Upper lobe of left lung (tissue), 6 donors: ENCODE data around the gene SENP6. TPM values are rescaled to one million over a fixed set of nuclear protein-coding genes. Genes with fewer than 3 reads are reported as not detected.

Experiments used
- ATAC-seq, 2 donors: fragments of 200-7000 bp; cut with Tn5 transposase; one replicate each; pipeline ENCODE4 v1.9.1; 2022; ENCODE audit warnings: mild to moderate bottlenecking in 2 of 2, moderate library complexity in 2 of 2; ENCODE audit not compliant: low FRiP score in 2 of 2
- DNase-seq, 2 donors: peaks; one replicate each; pipeline ENCODE4 v3.0.0-alpha.2; 2019 to 2020
- H3K27ac ChIP-seq, 4 donors: fragments of 200-600 bp; sonication (generic); one replicate each; pipeline ENCODE4 v1.5.1; 2016 to 2019
- H3K27me3 ChIP-seq, 4 donors: fragments of 200-600 bp; sonication (generic); one replicate each; pipeline ENCODE4 v1.5.1; 2017 to 2019
- H3K36me3 ChIP-seq, 4 donors: fragments of 200-600 bp; sonication (generic); one replicate each; pipeline ENCODE4 v1.5.1; 2016 to 2019
- H3K4me1 ChIP-seq, 4 donors: fragments of 200-600 bp; sonication (generic); one replicate each; pipeline ENCODE4 v1.5.1; 2018 to 2019
- H3K4me3 ChIP-seq, 4 donors: fragments of 200-600 bp; sonication (generic); one replicate each; pipeline ENCODE4 v1.5.1; 2017 to 2019; ENCODE audit warnings: mild to moderate bottlenecking in 2 of 4, moderate library complexity in 1 of 4
- H3K9me3 ChIP-seq, 4 donors: fragments of 200-600 bp; sonication (generic); one replicate each; pipeline ENCODE4 v1.5.1; 2018 to 2019
- CTCF ChIP-seq, 6 experiments: fragments of 450-650 bp in 4 of 6; fragments of 200-600 bp in 2 of 6; sonication (generic) in 2 of 6; IDR thresholded peaks; one replicate each; pipeline ENCODE4 v1.5.1; 2016 to 2019; ENCODE audit warnings: antibody characterized with exemption in 6 of 6
- EP300 ChIP-seq, 4 donors: sonication (generic); formaldehyde crosslinking; IDR thresholded peaks; one replicate each; pipeline ENCODE4 v1.5.1; 2017; ENCODE audit warnings: antibody characterized with exemption in 4 of 4, control low read depth in 2 of 4
- POLR2A ChIP-seq, 4 donors: fragments of 450-650 bp; IDR thresholded peaks; one replicate each; pipeline ENCODE4 v1.5.1; 2016 to 2017; ENCODE audit warnings: antibody characterized with exemption in 4 of 4, mild to moderate bottlenecking in 2 of 4
- POLR2AphosphoS5 ChIP-seq, 2 donors: sonication (generic); formaldehyde crosslinking; IDR thresholded peaks; one replicate each; pipeline ENCODE4 v1.5.1; 2017; ENCODE audit warnings: antibody characterized with exemption in 2 of 2
- WGBS, 2 donors: methylation state at CpG; one replicate each; pipeline ENCODE4 v1.1.5; 2017 to 2018; 5-methylcytosine and 5-hydroxymethylcytosine counted together
- small RNA-seq, 4 donors: library from RNA; depleted of rRNA; stranded (forward); fragments of <200 nt; gene quantifications; one replicate each; pipeline ENCODE3, GENCODE V24; 2016
- total RNA-seq, 6 donors: library from RNA; depleted of rRNA in 4 of 6; stranded (reverse); fragments of >200 nt in 4 of 6; gene quantifications; one replicate each; pipeline versions ENCODE4 v1.1.0 to v1.2.1, GENCODE V29; 2016 to 2021
- donor health status: DM: no; HTN: no; CAD: no; lungs with moderate emphysema.
- donor health status: DM: no; HTN: yes; CAD: no; lungs with severe emphysema.

The SENP6 gene
- total RNA-seq, 6 donors from 2014 or later, result 56.4 to 199 (median 87.2) TPM

GRCh38 chr6:75760320-75760719, 158.6 kb downstream of the SENP6 start:
- Histone ChIP-seq H3K9me3 (no peaks in the 10 kb centered on the region), H3K4me1 (peaks cover 0 to 15% (median 11%) of the 10 kb centered on the region in 4 donors), H3K36me3 (no peaks in the 10 kb centered on the region), H3K27me3 (no peaks in the 10 kb centered on the region), H3K4me3 (no peak overlapping the region), H3K27ac (peak overlapping the region in 1 of 4 donors; percentile 23)
- 61 to 62% methylated on average over 1 of the region's 1 CpG for WGBS, 2 donors
- ATAC-seq (no peak), DNase-seq (no peak)
- TF ChIP-seq POLR2AphosphoS5 (IDR thresholded peaks at IDR 0.05) (no peak), POLR2A (IDR thresholded peaks at IDR 0.05) (no peak), CTCF (IDR thresholded peaks at IDR 0.05) (no peak), EP300 (IDR thresholded peaks at IDR 0.05) (no peak)

- Histone ChIP-seq H3K27ac (no peak overlapping the region), H3K9me3 (no peaks in the 10 kb centered on the region), H3K36me3 (no peaks in the 10 kb centered on the region), H3K4me3 (no peak overlapping the region), H3K4me1 (peaks cover 0 to 15% (median 11%) of the 10 kb centered on the region in 4 donors), H3K27me3 (no peaks in the 10 kb centered on the region)
- DNase-seq (no peak), ATAC-seq (no peak)
- 96 to 100% methylated on average over 1 of the region's 1 CpG for WGBS, 2 donors
- TF ChIP-seq POLR2A (IDR thresholded peaks at IDR 0.05) (no peak), CTCF (IDR thresholded peaks at IDR 0.05) (no peak), EP300 (IDR thresholded peaks at IDR 0.05) (no peak), POLR2AphosphoS5 (IDR thresholded peaks at IDR 0.05) (no peak)
Measured at GRCh38 chr6:75761489-75761888, 159.8 kb downstream of the SENP6 start.

GRCh38 chr6:75762063-75762462, 160.4 kb downstream of the SENP6 start:
- H3K4me3 ChIP-seq, result no peak overlapping the region
- H3K4me1 ChIP-seq, result peaks cover 0 to 15% (median 11%) of the 10 kb centered on the region in 4 donors
- no peaks in the 10 kb centered on the region for H3K36me3 ChIP-seq
- H3K9me3 ChIP-seq, result no peaks in the 10 kb centered on the region
- H3K27ac ChIP-seq, result no peak overlapping the region
- no peak for TF ChIP-seq POLR2A (IDR thresholded peaks at IDR 0.05)
- TF ChIP-seq POLR2AphosphoS5 (IDR thresholded peaks at IDR 0.05), result no peak
- no peak for TF ChIP-seq EP300 (IDR thresholded peaks at IDR 0.05)
- TF ChIP-seq CTCF (IDR thresholded peaks at IDR 0.05), result no peak
- no peaks in the 10 kb centered on the region for H3K27me3 ChIP-seq
- ATAC-seq, result no peak
- DNase-seq, result no peak
- 95 to 99% methylated on average over 8 of the region's 8 CpGs for WGBS, 2 donors

DNA sequence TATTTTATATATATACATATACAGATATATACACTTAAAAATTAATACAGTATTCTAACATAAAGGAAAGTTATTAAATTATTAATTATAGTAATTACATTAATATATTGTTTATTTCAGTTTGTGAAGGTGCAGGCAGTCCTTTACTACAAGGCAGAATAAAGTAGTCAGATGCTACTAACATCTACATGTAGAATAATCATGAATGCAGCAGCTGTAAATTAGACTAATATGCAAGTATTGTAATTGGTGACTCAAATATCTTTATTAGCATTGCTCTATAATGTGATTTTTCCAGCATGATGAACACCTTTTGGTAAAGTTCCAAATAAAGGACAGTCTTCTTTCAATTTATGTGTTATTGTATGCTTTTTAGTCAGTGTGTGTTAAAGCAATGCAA, 164.7 kb downstream of the SENP6 start:
- Histone ChIP-seq H3K9me3 (no peaks in the 10 kb centered on the region), H3K4me1 (no peaks in the 10 kb centered on the region), H3K27ac (no peak overlapping the region), H3K4me3 (no peak overlapping the region), H3K27me3 (no peaks in the 10 kb centered on the region), H3K36me3 (no peaks in the 10 kb centered on the region)
- no peak for ATAC-seq
- TF ChIP-seq POLR2AphosphoS5 (IDR thresholded peaks at IDR 0.05), result no peak
- no peak for TF ChIP-seq CTCF (IDR thresholded peaks at IDR 0.05)
- TF ChIP-seq EP300 (IDR thresholded peaks at IDR 0.05), result no peak
- no peak for TF ChIP-seq POLR2A (IDR thresholded peaks at IDR 0.05)
- DNase-seq, result no peak

Small RNA genes lying within 50 kb of the gene (small RNA-seq; reads per million reads assigned to genes)
- gene RNU6-1016P (0 reads per million in 4 donors), gene RNU6-1338P (0 reads per million in 4 donors), gene RNU6-155P (0 reads per million in 4 donors)

Other genes with a start within 250 kb of the SENP6 start
- gene FILIP1, start 108.1 kb upstream of the SENP6 start, total RNA-seq, result 10 to 100 TPM; 16.7 to 31.7 (median 21.7) TPM
- 10 to 100 TPM; 49.0 to 94.3 (median 80.4) TPM for gene MYO6, start 147.4 kb downstream of the SENP6 start, total RNA-seq